Cardiac muscle cell (in vitro differentiated cells and primary cell): ENCODE data around the gene DLGAP5. TPM values are rescaled to one million over a fixed set of nuclear protein-coding genes. Genes with fewer than 3 reads are reported as not detected.

Source experiments
- DNase-seq, 2 donors: peaks; one replicate each; pipeline versions ENCODE4 v3.0.0 to v3.0.0-alpha.2; 2010 to 2017; ENCODE audit warnings: low read depth in 1 of 2, low spot score in 1 of 2
- H3K27ac ChIP-seq: fragments of 200-600 bp; sonication (generic); 2 replicates; pipeline ENCODE4 v1.5.1; 2016
- H3K27me3 ChIP-seq: fragments of 200-600 bp; sonication (generic); 2 replicates; pipeline ENCODE4 v1.6.0; 2016; ENCODE audit warnings: control low read depth
- H3K36me3 ChIP-seq: fragments of 200-600 bp; sonication (generic); 2 replicates; pipeline ENCODE4 v1.5.1; 2016; ENCODE audit warnings: control low read depth
- H3K4me1 ChIP-seq: fragments of 200-600 bp; sonication (generic); 2 replicates; pipeline ENCODE4 v1.8.1; 2017; ENCODE audit warnings: low read depth, mild to moderate bottlenecking, mixed run types
- H3K4me3 ChIP-seq: fragments of 200-600 bp; sonication (generic); 2 replicates; pipeline ENCODE4 v1.5.1; 2016; ENCODE audit warnings: mild to moderate bottlenecking
- H3K9me3 ChIP-seq: fragments of 200-600 bp; sonication (generic); 2 replicates; pipeline ENCODE4 v1.5.1; 2017; ENCODE audit warnings: low read depth, mild to moderate bottlenecking, control low read depth
- CTCF ChIP-seq: IDR thresholded peaks from 2 replicates; pipeline ENCODE4 v1.5.1; 2012; ENCODE audit warnings: low read depth, mild to moderate bottlenecking, low read length
- polyA plus RNA-seq: library from polyadenylated mRNA; unstranded; fragments of >200 nt; fragmentation: Nextera tagmentation; extraction: Ambion mirVana; gene quantifications from 2 replicates; pipeline ENCODE4 v1.2.1, GENCODE V29; 2016
- total RNA-seq: library from RNA; depleted of rRNA; stranded (reverse); fragments of >200 nt; gene quantifications from 2 replicates; pipeline ENCODE4 v1.2.3, GENCODE V29; 2016

Gene DLGAP5
- total and polyA plus RNA-seq, 2 experiments from 2014 or later, result 5.9 to 37.4 TPM

GRCh38 chr14:55105991-55106390 is 85.4 kb downstream of the DLGAP5 start:
- TF ChIP-seq CTCF, result no peak
- DNase-seq, result no peak
- Histone ChIP-seq H3K4me3 (no peak overlapping the region), H3K27ac (no peak overlapping the region), H3K9me3 (no peaks in the 10 kb centered on the region), H3K4me1 (peaks cover 25% of the 10 kb centered on the region), H3K36me3 (no peaks in the 10 kb centered on the region), H3K27me3 (no peaks in the 10 kb centered on the region)

- Histone ChIP-seq H3K36me3 (no peaks in the 10 kb centered on the region), H3K4me3 (no peak overlapping the region), H3K27ac (peak overlapping the region; percentile 70), H3K4me1 (peaks cover 25% of the 10 kb centered on the region), H3K27me3 (no peaks in the 10 kb centered on the region), H3K9me3 (no peaks in the 10 kb centered on the region)
- DNase-seq, result no peak
- TF ChIP-seq CTCF, result no peak
These were observed 87.1 kb downstream of the DLGAP5 start for GRCh38 chr14:55103971-55104954.

- H3K4me1 ChIP-seq, result peaks cover 25% of the 10 kb centered on the region
- H3K4me3 ChIP-seq, result no peak overlapping the region
- no peaks in the 10 kb centered on the region for H3K36me3 ChIP-seq
- no peaks in the 10 kb centered on the region for H3K9me3 ChIP-seq
- H3K27me3 ChIP-seq, result no peaks in the 10 kb centered on the region
- TF ChIP-seq CTCF, result no peak
- peak; percentile 40 to 94 for DNase-seq
- H3K27ac ChIP-seq, result peak overlapping the region; percentile 70
These were observed 88.3 kb downstream of the DLGAP5 start for GRCh38 chr14:55103005-55103640.

- no peak overlapping the region for H3K4me3 ChIP-seq
- no peaks in the 10 kb centered on the region for H3K36me3 ChIP-seq
- H3K27ac ChIP-seq, result no peak overlapping the region
- no peak for TF ChIP-seq CTCF
- peaks cover 25% of the 10 kb centered on the region for H3K4me1 ChIP-seq
- no peaks in the 10 kb centered on the region for H3K27me3 ChIP-seq
- DNase-seq, result peak in 1 of 2 donors; percentile 100
- no peaks in the 10 kb centered on the region for H3K9me3 ChIP-seq
These were observed 89.2 kb downstream of the DLGAP5 start for GRCh38 chr14:55102141-55102621.

GRCh38 chr14:55101698-55102097 is 89.7 kb downstream of the DLGAP5 start:
- Histone ChIP-seq H3K27ac (no peak overlapping the region), H3K36me3 (no peaks in the 10 kb centered on the region), H3K27me3 (no peaks in the 10 kb centered on the region), H3K4me3 (no peak overlapping the region), H3K4me1 (peaks cover 25% of the 10 kb centered on the region), H3K9me3 (no peaks in the 10 kb centered on the region)
- DNase-seq, result no peak
- TF ChIP-seq CTCF, result no peak
